ENCODE results near the gene GLOD5.
A peak's percentile ranks its signal among the peaks of the same experiment; 100 is the strongest.

The GLOD5 gene

GRCh38 chrX:48761674-48762471, at the start of gene GLOD5:
Gene GLOD5, plus strand, starts transcription at chrX:48761747. Its CDS starts 44 bp downstream, at chrX:48761791.
- DNase-seq (ENCODE audit: low spot score), result peak; percentile 54

DNA sequence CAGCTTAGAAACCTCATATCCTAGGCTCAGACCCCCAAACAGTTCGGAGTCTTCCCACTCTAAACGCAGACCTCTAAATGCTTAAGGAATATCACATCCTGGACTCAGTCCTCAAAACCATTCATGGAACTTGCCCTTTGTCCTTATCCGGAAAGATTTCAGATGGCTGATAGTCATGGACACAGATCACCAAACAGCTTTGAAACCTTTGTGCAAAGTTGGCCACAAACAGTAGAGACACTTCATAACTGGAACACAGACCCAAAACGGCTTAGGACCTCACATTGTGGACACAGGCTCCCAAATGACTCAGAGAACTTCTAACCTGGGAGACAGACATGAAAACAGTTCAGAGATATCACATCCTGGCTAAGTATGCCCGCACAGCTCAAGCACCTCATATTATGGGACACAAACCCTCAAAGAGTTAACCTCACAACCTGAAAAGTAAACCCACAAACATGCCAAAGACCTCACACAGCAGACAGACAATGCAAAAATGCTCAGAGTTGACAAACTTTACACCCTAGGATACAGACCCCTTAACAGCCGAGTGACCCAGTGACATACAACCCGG, 49.5 kb upstream of the GLOD5 start:
- DNase-seq (ENCODE audit: low spot score), result no peak

DNA sequence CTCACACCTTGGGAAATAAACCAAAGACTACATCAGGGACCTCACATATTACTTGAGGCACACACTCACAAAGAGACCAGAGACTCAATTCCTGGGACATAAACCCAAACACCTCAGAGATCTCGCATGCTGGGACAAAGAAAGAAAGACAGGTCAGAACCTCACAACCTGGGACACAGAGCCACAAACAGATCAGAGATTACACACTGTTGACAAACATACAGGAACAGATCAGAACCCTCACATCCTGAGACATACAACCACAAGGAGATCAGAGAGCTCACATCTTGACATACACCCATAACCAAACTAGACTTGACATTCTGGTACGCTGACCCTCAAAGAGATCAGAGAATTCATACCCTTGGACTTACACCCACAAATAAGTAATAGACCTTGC, 47.7 kb upstream of the GLOD5 start:
- DNase-seq (ENCODE audit: low spot score), result no peak

- DNase-seq (ENCODE audit: low spot score), result no peak
Measured at GRCh38 chrX:48714573-48714972, 47.0 kb upstream of the GLOD5 start.

- DNase-seq (ENCODE audit: low spot score), result peak; percentile 23
Measured at GRCh38 chrX:48715072-48715471, 46.5 kb upstream of the GLOD5 start.

DNA sequence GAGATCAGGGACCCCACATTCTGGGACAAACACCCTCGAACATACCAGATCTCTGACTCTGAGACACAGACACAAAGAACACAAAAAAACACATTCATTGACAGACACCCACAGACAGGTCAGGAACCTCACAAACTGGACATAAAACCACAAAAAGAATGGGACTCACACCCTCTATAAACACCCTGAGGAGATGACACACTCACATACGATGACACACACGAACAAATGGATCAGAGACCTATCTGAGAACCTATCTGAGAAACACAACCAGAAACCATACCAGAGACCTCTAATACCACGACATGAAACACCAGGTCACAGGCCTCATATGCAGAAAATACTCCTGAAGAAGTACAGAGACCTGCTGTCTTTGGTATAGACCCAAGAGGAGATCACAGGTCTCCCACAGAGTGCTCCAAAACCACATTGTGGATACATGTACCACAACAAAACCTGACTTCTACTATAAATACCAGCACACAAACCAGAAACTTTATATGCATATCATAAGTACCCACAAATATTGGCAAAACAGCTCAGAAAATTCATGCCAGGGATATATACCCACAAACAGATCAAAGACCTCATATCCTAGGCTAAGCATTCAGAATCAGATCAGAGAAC, 45.6 kb upstream of the GLOD5 start:
- no peak for DNase-seq (ENCODE audit: low spot score)

DNA sequence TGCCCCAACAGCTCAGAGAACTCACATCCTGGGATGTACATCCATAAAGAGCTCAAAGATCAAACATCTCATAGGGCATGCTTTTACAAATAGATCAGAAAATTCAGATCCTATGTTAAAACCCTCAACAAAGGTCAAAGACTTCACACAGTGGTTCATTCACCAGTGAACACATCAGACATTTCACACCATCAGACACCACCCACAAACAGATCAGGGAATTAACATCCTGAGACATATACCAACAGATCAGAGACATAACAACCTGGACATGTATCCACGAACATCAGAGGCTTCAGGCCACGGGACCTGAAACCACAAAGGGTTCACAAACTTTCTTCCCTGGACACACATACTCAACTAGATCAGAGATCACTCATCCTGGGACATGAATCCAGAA, 41.6 kb upstream of the GLOD5 start:
- no peak for DNase-seq (ENCODE audit: low spot score)

GRCh38 chrX:48720577-48721250, 40.8 kb upstream of the GLOD5 start:
- DNase-seq (ENCODE audit: low spot score), result no peak

GRCh38 chrX:48721916-48722315, 39.6 kb upstream of the GLOD5 start:
- DNase-seq (ENCODE audit: low spot score), result no peak

GRCh38 chrX:48726596-48726995, 35.0 kb upstream of the GLOD5 start:
- DNase-seq (ENCODE audit: low spot score), result no peak

GRCh38 chrX:48728653-48729052, 32.9 kb upstream of the GLOD5 start:
- DNase-seq (ENCODE audit: low spot score), result no peak

GRCh38 chrX:48736303-48736702, 25.2 kb upstream of the GLOD5 start:
- DNase-seq (ENCODE audit: low spot score), result no peak

GRCh38 chrX:48736878-48737212, 24.7 kb upstream of the GLOD5 start:
- no peak for DNase-seq (ENCODE audit: low spot score)

DNA sequence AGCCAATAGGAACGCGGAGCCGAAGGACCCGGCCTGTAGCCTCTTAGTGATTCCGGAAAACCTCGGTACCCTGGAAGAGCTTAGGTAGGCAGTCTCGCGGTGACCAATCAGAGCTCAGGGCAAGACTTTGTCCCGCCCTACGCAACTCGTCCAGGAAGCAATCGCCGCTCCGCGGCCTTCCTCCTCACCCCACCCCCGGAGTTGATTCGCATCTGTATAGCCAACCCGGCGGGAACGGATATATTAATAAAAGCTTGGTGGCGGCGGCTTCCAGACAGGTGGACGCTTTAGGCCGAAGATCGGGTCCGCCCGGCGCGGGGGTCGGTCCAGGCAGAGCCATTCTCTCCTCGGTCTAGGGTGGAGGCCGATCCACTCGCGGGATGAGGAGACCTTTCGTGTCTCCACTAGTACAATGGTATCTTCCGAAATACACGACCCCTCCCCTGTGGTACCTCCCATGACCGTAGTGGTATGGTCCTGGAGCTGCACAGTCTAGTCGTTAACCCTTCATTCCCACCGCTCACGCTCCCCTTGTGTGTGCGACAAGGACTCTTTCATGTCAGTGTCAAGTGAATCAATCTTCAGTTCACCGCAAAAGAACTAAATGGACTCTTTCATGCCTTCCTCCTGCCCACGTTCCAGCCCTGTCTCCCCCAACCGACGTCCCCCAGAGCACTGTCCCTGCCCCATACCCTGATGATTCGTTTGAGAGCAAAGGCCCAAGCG, 24.2 kb upstream of the GLOD5 start:
- DNase-seq (ENCODE audit: low spot score), result peak; percentile 93

- DNase-seq (ENCODE audit: low spot score), result no peak
Measured at GRCh38 chrX:48737940-48738339, 23.6 kb upstream of the GLOD5 start.

GRCh38 chrX:48741834-48742233, 19.7 kb upstream of the GLOD5 start:
- DNase-seq (ENCODE audit: low spot score), result no peak

DNA sequence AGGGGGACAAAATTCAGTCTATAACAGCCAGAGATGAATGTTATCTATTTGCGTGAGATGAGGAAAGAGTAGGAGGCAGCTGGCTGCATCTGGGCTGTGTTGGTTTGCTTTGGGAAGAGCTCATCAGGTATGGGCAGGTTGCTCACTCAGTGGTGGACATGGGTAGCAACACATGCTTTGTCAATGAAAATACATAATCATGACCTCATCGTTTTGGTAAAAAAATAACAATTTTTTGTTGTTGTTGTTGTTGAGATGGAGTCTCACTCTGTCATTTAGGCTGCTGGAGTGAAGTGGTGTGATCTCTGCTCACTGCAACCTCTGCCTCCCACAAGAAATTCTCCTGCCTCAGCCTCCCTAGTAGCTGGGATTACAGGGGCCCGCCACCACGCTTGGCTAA, 16.3 kb upstream of the GLOD5 start:
- no peak for DNase-seq (ENCODE audit: low spot score)

DNA sequence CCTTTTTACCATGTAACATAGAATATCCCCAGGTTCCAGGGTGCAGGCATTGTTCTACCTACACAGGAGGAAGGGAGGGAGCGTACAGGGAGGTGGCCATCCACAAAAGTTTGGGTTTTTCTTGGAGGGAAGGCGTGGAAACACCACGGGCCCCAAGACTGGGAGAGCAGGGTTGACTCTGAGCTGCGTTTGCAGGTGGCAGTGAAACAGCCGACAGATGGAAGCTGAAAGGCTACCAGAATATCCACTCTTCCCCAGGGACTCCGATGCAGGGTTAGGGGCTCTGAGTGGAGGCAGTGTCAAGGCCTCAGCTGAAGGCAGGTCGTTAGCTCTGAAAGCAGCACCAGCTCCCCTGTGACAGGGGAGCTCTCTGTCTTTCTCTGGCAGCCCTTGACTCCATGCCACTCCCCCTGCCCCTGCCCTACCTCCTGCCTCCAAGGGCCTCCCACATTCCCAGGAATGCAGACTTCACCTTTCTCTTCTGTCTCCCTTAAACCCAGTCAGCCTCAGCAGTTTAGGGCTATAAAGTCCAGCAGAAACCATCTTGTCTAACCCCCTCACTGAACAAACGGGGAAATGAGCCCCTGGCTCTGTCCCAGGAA, 14.0 kb upstream of the GLOD5 start:
- no peak for DNase-seq (ENCODE audit: low spot score)

- no peak for DNase-seq (ENCODE audit: low spot score)
Measured at GRCh38 chrX:48749182-48749581, 12.4 kb upstream of the GLOD5 start.

- DNase-seq (ENCODE audit: low spot score), result no peak
Measured at GRCh38 chrX:48751343-48751742, 10.2 kb upstream of the GLOD5 start.

GRCh38 chrX:48752498-48752897, 9.0 kb upstream of the GLOD5 start:
- DNase-seq (ENCODE audit: low spot score), result no peak

DNA sequence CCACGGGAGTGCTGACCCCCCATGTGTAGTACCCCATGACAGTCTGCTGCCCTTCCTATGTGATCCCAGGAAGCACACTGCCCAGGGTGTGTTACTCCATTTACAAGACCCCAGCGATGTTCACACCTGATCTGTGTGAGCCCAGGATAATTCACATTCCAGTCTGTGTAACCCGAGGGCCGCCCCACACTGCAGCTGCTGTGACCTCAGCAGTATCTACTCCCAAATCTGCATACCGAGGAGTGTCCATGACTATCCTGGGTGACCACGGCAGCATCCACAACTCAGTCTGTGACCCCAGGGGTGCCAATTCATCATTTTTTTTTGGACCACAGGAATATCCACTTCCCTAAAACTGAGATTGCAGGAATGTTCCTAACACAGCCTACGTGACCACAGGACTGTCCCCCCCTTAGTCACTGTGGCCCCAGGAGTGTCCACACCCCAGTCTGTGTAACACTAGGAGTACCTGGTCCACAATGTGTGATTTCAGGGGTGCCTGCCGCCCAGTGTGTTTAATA, 7.8 kb upstream of the GLOD5 start:
- no peak for DNase-seq (ENCODE audit: low spot score)

All from hematopoietic multipotent progenitor cell treated with erythropoietin and hydrocortisone succinate and interleukin-3 and kit ligand, for 17 days (in vitro differentiated cells).